Osteocyte (in vitro differentiated cells): ENCODE results near the gene CRYGS. TPM values are rescaled to one million over a fixed set of nuclear protein-coding genes. Genes with fewer than 3 reads are reported as not detected.

Experiments used
- DNase-seq: peaks from one replicate; pipeline ENCODE4 v3.0.0; 2021; ENCODE audit warnings: mixed read lengths; ENCODE audit not compliant: unreplicated experiment; ENCODE audit errors: extremely low spot score
- H3K27ac Mint-ChIP-seq: one replicate; pipeline ENCODE4 v1.8.0; 2021; ENCODE audit warnings: mild to moderate bottlenecking, mixed read lengths; ENCODE audit not compliant: unreplicated experiment
- H3K27me3 Mint-ChIP-seq: one replicate; pipeline ENCODE4 v1.8.0; 2021; ENCODE audit warnings: mixed read lengths; ENCODE audit not compliant: unreplicated experiment
- H3K36me3 Mint-ChIP-seq: one replicate; pipeline ENCODE4 v1.8.0; 2021; ENCODE audit warnings: mixed read lengths; ENCODE audit not compliant: unreplicated experiment
- H3K4me1 Mint-ChIP-seq: one replicate; pipeline ENCODE4 v1.8.0; 2021; ENCODE audit warnings: mixed read lengths; ENCODE audit not compliant: unreplicated experiment
- H3K4me3 Mint-ChIP-seq: one replicate; pipeline ENCODE4 v1.8.0; 2021; ENCODE audit warnings: mild to moderate bottlenecking, moderate library complexity, mixed read lengths; ENCODE audit not compliant: unreplicated experiment
- H3K9me3 Mint-ChIP-seq: one replicate; pipeline ENCODE4 v1.8.0; 2021; ENCODE audit warnings: mixed read lengths; ENCODE audit not compliant: unreplicated experiment
- CTCF ChIP-seq: fragments of 200-600 bp; sonication (generic); IDR thresholded peaks from 2 replicates; pipeline ENCODE4 v1.5.0; 2021; ENCODE audit warnings: antibody characterized with exemption, mild to moderate bottlenecking, moderate library complexity
- total RNA-seq: library from RNA; stranded (reverse); gene quantifications from 2 replicates; pipeline ENCODE4 v1.2.1, GENCODE V29; 2021

CRYGS gene
- total RNA-seq, 1 donor from 2014 or later = 3.9 TPM

GRCh38 chr3:186552408-186553031, 8.3 kb upstream of the CRYGS start:
- no peak for DNase-seq
- TF ChIP-seq CTCF = no peak
- no peaks in the 10 kb centered on the region for H3K4me1 Mint-ChIP-seq
- no peaks in the 10 kb centered on the region for H3K27me3 Mint-ChIP-seq
- no peak overlapping the region for H3K27ac Mint-ChIP-seq
- H3K4me3 Mint-ChIP-seq = no peak overlapping the region
- H3K36me3 Mint-ChIP-seq = peaks cover 44% of the 10 kb centered on the region
- H3K9me3 Mint-ChIP-seq = no peaks in the 10 kb centered on the region

GRCh38 chr3:186551387-186551786, 7.2 kb upstream of the CRYGS start:
- no peak for TF ChIP-seq CTCF
- H3K27ac Mint-ChIP-seq = no peak overlapping the region
- H3K4me1 Mint-ChIP-seq = no peaks in the 10 kb centered on the region
- no peaks in the 10 kb centered on the region for H3K9me3 Mint-ChIP-seq
- H3K36me3 Mint-ChIP-seq = peaks cover 41% of the 10 kb centered on the region
- no peaks in the 10 kb centered on the region for H3K27me3 Mint-ChIP-seq
- no peak for DNase-seq
- H3K4me3 Mint-ChIP-seq = no peak overlapping the region

- TF ChIP-seq CTCF = no peak
- H3K27ac Mint-ChIP-seq = no peak overlapping the region
- DNase-seq = no peak
- peaks cover 27% of the 10 kb centered on the region for H3K36me3 Mint-ChIP-seq
- H3K4me1 Mint-ChIP-seq = no peaks in the 10 kb centered on the region
- H3K9me3 Mint-ChIP-seq = no peaks in the 10 kb centered on the region
- no peaks in the 10 kb centered on the region for H3K27me3 Mint-ChIP-seq
- H3K4me3 Mint-ChIP-seq = no peak overlapping the region
These were observed 5.3 kb upstream of the CRYGS start for GRCh38 chr3:186549497-186549896.

- no peak for DNase-seq
- H3K27ac Mint-ChIP-seq = no peak overlapping the region
- peaks cover 5% of the 10 kb centered on the region for H3K36me3 Mint-ChIP-seq
- TF ChIP-seq CTCF = no peak
- H3K4me1 Mint-ChIP-seq = peaks cover 3% of the 10 kb centered on the region
- no peaks in the 10 kb centered on the region for H3K27me3 Mint-ChIP-seq
- H3K4me3 Mint-ChIP-seq = no peak overlapping the region
- no peaks in the 10 kb centered on the region for H3K9me3 Mint-ChIP-seq
These were observed 3.3 kb downstream of the CRYGS start for GRCh38 chr3:186540835-186541226.

GRCh38 chr3:186540221-186540834, 3.9 kb downstream of the CRYGS start:
- H3K9me3 Mint-ChIP-seq = no peaks in the 10 kb centered on the region
- H3K4me1 Mint-ChIP-seq = peaks cover 3% of the 10 kb centered on the region
- DNase-seq = no peak
- TF ChIP-seq CTCF = peak; percentile 82
- H3K36me3 Mint-ChIP-seq = peaks cover 5% of the 10 kb centered on the region
- H3K27ac Mint-ChIP-seq = no peak overlapping the region
- no peaks in the 10 kb centered on the region for H3K27me3 Mint-ChIP-seq
- peak overlapping the region; percentile 31 for H3K4me3 Mint-ChIP-seq
